ENCODE results near the gene NECTIN1. TPM values are rescaled to one million over a fixed set of nuclear protein-coding genes. Genes with fewer than 3 reads are reported as not detected.

Gene NECTIN1
- total and polyA plus RNA-seq, 2 of the 4 experiments (the other 2 are of a cell fraction), result 2.3 to 4.2 TPM

DNA sequence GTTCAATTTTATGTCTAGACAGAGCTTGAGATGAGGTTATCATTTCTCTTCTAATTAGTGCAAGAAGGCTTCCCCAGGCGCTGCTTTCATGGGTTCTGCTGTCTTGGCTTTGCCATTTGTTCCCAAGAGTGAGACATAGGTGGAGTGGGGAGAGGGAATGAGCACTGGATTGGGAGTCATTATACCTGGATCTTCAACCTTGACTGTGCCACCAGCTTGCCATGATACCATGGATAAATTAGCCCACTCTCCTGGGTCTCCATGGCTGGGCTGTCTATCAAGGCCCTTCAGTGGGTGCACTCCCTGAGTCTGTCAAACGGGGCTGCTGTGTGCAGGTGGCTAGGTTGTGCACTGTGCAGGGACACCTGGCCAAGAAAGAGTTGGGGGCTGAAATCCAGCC, 15.6 kb upstream of the NECTIN1 start:
- H3K4me3 ChIP-seq (ENCODE audit: insufficient read depth, low read depth, low read length), result no peak overlapping the region
- no peak overlapping the region for H3K14ac ChIP-seq (replicated peaks; ENCODE audit: low read depth, low read length)
- no peak overlapping the region for H2AFZ ChIP-seq (replicated peaks; ENCODE audit: low read length, poor library complexity)
- no peak overlapping the region for H4K91ac ChIP-seq (ENCODE audit: insufficient read depth, low read depth, low read length)
- H3K4me2 ChIP-seq (ENCODE audit: low read depth, low read length), result no peak overlapping the region
- H2BK5ac ChIP-seq (ENCODE audit: low read depth, low read length, poor library complexity, severe bottlenecking), result no peak overlapping the region
- H3K9me1 ChIP-seq (ENCODE audit: insufficient read depth, low read length), result 0 out of 2 replicates have a peak, but pooled peaks cover 2% of the 10 kb centered on the region
- no peaks in the 10 kb centered on the region for H3K9me3 ChIP-seq (ENCODE audit: control insufficient read depth, insufficient read depth, low read length)
- H3K56ac ChIP-seq (ENCODE audit: extremely low read depth, insufficient read depth, low read length), result no peak overlapping the region
- ChIA-PET CTCF (no interaction called here), POLR2A (ENCODE audit: unreplicated experiment) (no interaction called here)
- H3K4ac ChIP-seq (ENCODE audit: low read depth, low read length), result no peak overlapping the region
- H2BK20ac ChIP-seq (ENCODE audit: low read depth, low read length), result no peak overlapping the region
- H2AK9ac ChIP-seq (replicated peaks; ENCODE audit: low read depth, low read length, poor library complexity), result no peak overlapping the region
- TF ChIP-seq SMC3 (IDR thresholded peaks at IDR 0.05; ENCODE audit: low read depth, low read length), result no peak
- no peak for TF ChIP-seq FOS (IDR thresholded peaks at IDR 0.05; ENCODE audit: low read depth, low read length)
- TF ChIP-seq, protein P1, sequence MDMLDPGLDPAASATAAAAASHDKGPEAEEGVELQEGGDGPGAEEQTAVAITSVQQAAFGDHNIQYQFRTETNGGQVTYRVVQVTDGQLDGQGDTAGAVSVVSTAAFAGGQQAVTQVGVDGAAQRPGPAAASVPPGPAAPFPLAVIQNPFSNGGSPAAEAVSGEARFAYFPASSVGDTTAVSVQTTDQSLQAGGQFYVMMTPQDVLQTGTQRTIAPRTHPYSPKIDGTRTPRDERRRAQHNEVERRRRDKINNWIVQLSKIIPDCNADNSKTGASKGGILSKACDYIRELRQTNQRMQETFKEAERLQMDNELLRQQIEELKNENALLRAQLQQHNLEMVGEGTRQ (IDR thresholded peaks at IDR 0.05; ENCODE audit: low read depth, low read length), result no peak
- no peak for TF ChIP-seq MAZ (IDR thresholded peaks at IDR 0.05; ENCODE audit: borderline replicate concordance, low read depth, low read length)
- in situ Hi-C loops (cut with MboI; ENCODE audit: low sequenced_read_pairs), result no loop called here
- H2BK120ac ChIP-seq (ENCODE audit: low read depth, low read length), result no peak overlapping the region
- no peak overlapping the region for H3K23ac ChIP-seq (ENCODE audit: low read depth, low read length)
- H3K27ac ChIP-seq (ENCODE audit: insufficient read depth, low read length), result no peak overlapping the region
- ATAC-seq (ENCODE audit: low read depth), result no peak
- no peaks in the 10 kb centered on the region; the same call in 1 of the 2 replicates for H3K4me1 ChIP-seq (ENCODE audit: control insufficient read depth, insufficient read depth, low read length)
- WGBS, 2 experiments (ENCODE audit: extremely low coverage in 2 of 2, insufficient read length in 1 of 2), result no CpG with 5 or more reads among the region's 2 CpGs
- no peak overlapping the region for H4K8ac ChIP-seq (ENCODE audit: low read depth in 2 of 2, low read length in 2 of 2)
- no peak overlapping the region for H2AK5ac ChIP-seq (ENCODE audit: low read depth, low read length)
- intact Hi-C loops (cut with micrococcal nuclease), result no loop called here
- BruUV-seq (replicated peaks), result no TSS peak
- peaks cover 46% of the 10 kb centered on the region for H3K27me3 ChIP-seq (ENCODE audit: control insufficient read depth, insufficient read depth, low read length)
- H4K20me1 ChIP-seq (ENCODE audit: insufficient read depth, low read length), result no peaks in the 10 kb centered on the region
- H4K5ac ChIP-seq (ENCODE audit: low read depth, low read length), result no peak overlapping the region
- H3K9ac ChIP-seq (ENCODE audit: low read depth, low read length), result no peak overlapping the region
- no peak overlapping the region for H3K18ac ChIP-seq (ENCODE audit: low read depth, low read length)
- dilution Hi-C loops (cut with HindIII; ENCODE audit: low sequenced_read_pairs, unreplicated experiment), result no loop called here
- H2BK15ac ChIP-seq (ENCODE audit: low read depth, low read length), result no peak overlapping the region
- no peaks in the 10 kb centered on the region for H3K36me3 ChIP-seq (ENCODE audit: control insufficient read depth, insufficient read depth, low read length)
- DNase-seq, result no peak
- no peaks in the 10 kb centered on the region for H3K79me1 ChIP-seq (ENCODE audit: low read depth in 1 of 2, low read length in 2 of 2)

All from IMR-90 (cell line).